Activated naive CD4-positive, alpha-beta T cell treated with anti-CD3 and anti-CD28 coated beads for 36 hours (primary cell): Measurements from ENCODE around the gene SYNDIG1. TPM values are rescaled to one million over a fixed set of nuclear protein-coding genes. Genes with fewer than 3 reads are reported as not detected.

ENCODE experiments used
- CTCF ChIA-PET: fragments of 350-600 bp; sonication (Branson Sonifier 250); formaldehyde crosslinking; loops from one replicate; lab custom pipeline; 2021; ENCODE audit warnings: antibody characterized with exemption; lab: Charles Lee
- DNase-seq: peaks from one replicate; pipeline ENCODE4 v3.0.0-alpha.2; 2020
- H3K27ac Mint-ChIP-seq: one replicate; pipeline ENCODE4 v1.8.0; 2021; ENCODE audit warnings: mild to moderate bottlenecking, mixed read lengths
- H3K27me3 Mint-ChIP-seq: one replicate; pipeline ENCODE4 v1.8.0; 2021; ENCODE audit warnings: low read depth, mixed read lengths
- H3K36me3 Mint-ChIP-seq: one replicate; pipeline ENCODE4 v1.8.0; 2021; ENCODE audit warnings: low read depth, mixed read lengths
- H3K4me1 Mint-ChIP-seq: one replicate; pipeline ENCODE4 v1.8.0; 2021; ENCODE audit warnings: low read depth, mixed read lengths
- H3K4me3 Mint-ChIP-seq: one replicate; pipeline ENCODE4 v1.8.0; 2021; ENCODE audit warnings: mild to moderate bottlenecking, moderate library complexity, mixed read lengths
- H3K9me3 Mint-ChIP-seq: one replicate; pipeline ENCODE4 v1.8.0; 2021; ENCODE audit warnings: mixed read lengths
- intact Hi-C: fragments of 100-400 bp; cut with micrococcal nuclease; formaldehyde crosslinking; loops from one replicate; pipeline ENCODE4 v1.15.1; 2023
- total RNA-seq, 2 experiments: library from RNA; stranded (reverse); gene quantifications; one replicate each; pipeline ENCODE4 v1.2.3, GENCODE V29; 2021

Gene SYNDIG1
- total RNA-seq, 2 experiments from 2014 or later: not detected

- H3K9me3 Mint-ChIP-seq: no peaks in the 10 kb centered on the region
- CTCF ChIA-PET: no interaction called here
These were observed 214.2 kb downstream of the SYNDIG1 start for GRCh38 chr20:24683676-24684075.

GRCh38 chr20:24684421-24684871 is 215.0 kb downstream of the SYNDIG1 start:
- H3K27ac Mint-ChIP-seq: no peak overlapping the region
- no peak for DNase-seq
- intact Hi-C loops: no loop called here
- H3K36me3 Mint-ChIP-seq: no peaks in the 10 kb centered on the region
- no peaks in the 10 kb centered on the region for H3K9me3 Mint-ChIP-seq
- CTCF ChIA-PET: no interaction called here
- H3K4me3 Mint-ChIP-seq: no peak overlapping the region
- H3K27me3 Mint-ChIP-seq: no peaks in the 10 kb centered on the region
- no peaks in the 10 kb centered on the region for H3K4me1 Mint-ChIP-seq

More at GRCh38 chr20:24683676-24684075, 214.2 kb downstream of the SYNDIG1 start:
- Mint-ChIP-seq H3K36me3 (no peaks in the 10 kb centered on the region), H3K27me3 (no peaks in the 10 kb centered on the region), H3K4me1 (no peaks in the 10 kb centered on the region), H3K27ac (no peak overlapping the region), H3K4me3 (no peak overlapping the region)
- intact Hi-C loops: no loop called here
- no peak for DNase-seq

GRCh38 chr20:24684956-24685691 is 215.7 kb downstream of the SYNDIG1 start:
- H3K9me3 Mint-ChIP-seq: no peaks in the 10 kb centered on the region

GRCh38 chr20:24685736-24686135 is 216.3 kb downstream of the SYNDIG1 start:
- peaks cover 4% of the 10 kb centered on the region for H3K27me3 Mint-ChIP-seq
- H3K4me3 Mint-ChIP-seq: no peak overlapping the region
- no peak for DNase-seq
- intact Hi-C loops: no loop called here
- H3K36me3 Mint-ChIP-seq: no peaks in the 10 kb centered on the region
- H3K9me3 Mint-ChIP-seq: no peaks in the 10 kb centered on the region
- no peak overlapping the region for H3K27ac Mint-ChIP-seq
- no peaks in the 10 kb centered on the region for H3K4me1 Mint-ChIP-seq
- CTCF ChIA-PET: no interaction called here

More at GRCh38 chr20:24684956-24685691, 215.7 kb downstream of the SYNDIG1 start:
- no peaks in the 10 kb centered on the region for H3K4me1 Mint-ChIP-seq
- DNase-seq: no peak
- H3K27ac Mint-ChIP-seq: no peak overlapping the region
- intact Hi-C loops: no loop called here
- H3K4me3 Mint-ChIP-seq: no peak overlapping the region
- CTCF ChIA-PET: no interaction called here
- H3K36me3 Mint-ChIP-seq: no peaks in the 10 kb centered on the region
- H3K27me3 Mint-ChIP-seq: no peaks in the 10 kb centered on the region

GRCh38 chr20:24686156-24686555 is 216.7 kb downstream of the SYNDIG1 start:
- H3K27me3 Mint-ChIP-seq: peaks cover 4% of the 10 kb centered on the region
- no peaks in the 10 kb centered on the region for H3K9me3 Mint-ChIP-seq
- CTCF ChIA-PET: no interaction called here
- H3K4me1 Mint-ChIP-seq: no peaks in the 10 kb centered on the region
- H3K4me3 Mint-ChIP-seq: no peak overlapping the region
- H3K36me3 Mint-ChIP-seq: no peaks in the 10 kb centered on the region
- intact Hi-C loops: no loop called here
- H3K27ac Mint-ChIP-seq: no peak overlapping the region
- DNase-seq: no peak

- CTCF ChIA-PET: interaction anchor here (0.7 kb wide), 1 partner anchor 399 kb away, joined by 5 read pairs; no protein-coding TSS in a partner anchor
- Mint-ChIP-seq H3K27me3 (peaks cover 4% of the 10 kb centered on the region), H3K9me3 (no peaks in the 10 kb centered on the region), H3K27ac (no peak overlapping the region), H3K4me1 (no peaks in the 10 kb centered on the region), H3K36me3 (no peaks in the 10 kb centered on the region), H3K4me3 (no peak overlapping the region)
- no peak for DNase-seq
- intact Hi-C loops: loop anchor here (10.0 kb wide), 1 partner anchor 64 kb away; no protein-coding TSS in a partner anchor
These were observed 221.0 kb downstream of the SYNDIG1 start for GRCh38 chr20:24690408-24690807.

GRCh38 chr20:24691901-24692351 is 222.5 kb downstream of the SYNDIG1 start:
- Mint-ChIP-seq H3K27ac (no peak overlapping the region), H3K4me3 (no peak overlapping the region), H3K36me3 (no peaks in the 10 kb centered on the region), H3K27me3 (peaks cover 4% of the 10 kb centered on the region), H3K4me1 (no peaks in the 10 kb centered on the region), H3K9me3 (no peaks in the 10 kb centered on the region)
- intact Hi-C loops: loop anchor here (10.0 kb wide), 1 partner anchor 63 kb away; no protein-coding TSS in a partner anchor
- DNase-seq: no peak
- CTCF ChIA-PET: no interaction called here

GRCh38 chr20:24692446-24693200 is 223.2 kb downstream of the SYNDIG1 start:
- CTCF ChIA-PET: interaction anchor here (0.7 kb wide), 1 partner anchor 856 kb away, joined by 3 read pairs; no protein-coding TSS in a partner anchor
- Mint-ChIP-seq H3K36me3 (no peaks in the 10 kb centered on the region), H3K27ac (no peak overlapping the region), H3K9me3 (no peaks in the 10 kb centered on the region), H3K27me3 (peaks cover 4% of the 10 kb centered on the region), H3K4me3 (no peak overlapping the region), H3K4me1 (no peaks in the 10 kb centered on the region)
- no peak for DNase-seq
- intact Hi-C loops: loop anchor here (10.0 kb wide), 1 partner anchor 62 kb away; no protein-coding TSS in a partner anchor

- no peaks in the 10 kb centered on the region for H3K4me1 Mint-ChIP-seq
- DNase-seq: no peak
- no peaks in the 10 kb centered on the region for H3K9me3 Mint-ChIP-seq
- H3K27ac Mint-ChIP-seq: no peak overlapping the region
- CTCF ChIA-PET: interaction anchor here (0.7 kb wide), 1 partner anchor 855 kb away, joined by 3 read pairs; no protein-coding TSS in a partner anchor
- intact Hi-C loops: loop anchor here (10.0 kb wide), 1 partner anchor 61 kb away; no protein-coding TSS in a partner anchor
- H3K27me3 Mint-ChIP-seq: peaks cover 4% of the 10 kb centered on the region
- no peaks in the 10 kb centered on the region for H3K36me3 Mint-ChIP-seq
- no peak overlapping the region for H3K4me3 Mint-ChIP-seq
These were observed 224.2 kb downstream of the SYNDIG1 start for GRCh38 chr20:24693466-24694156.

- H3K27me3 Mint-ChIP-seq: peaks cover 4% of the 10 kb centered on the region
These were observed 224.8 kb downstream of the SYNDIG1 start for GRCh38 chr20:24694157-24694726.

GRCh38 chr20:24694727-24695528 is 225.5 kb downstream of the SYNDIG1 start:
- Mint-ChIP-seq H3K27ac (no peak overlapping the region), H3K4me1 (no peaks in the 10 kb centered on the region), H3K27me3 (peaks cover 4% of the 10 kb centered on the region), H3K4me3 (no peak overlapping the region), H3K36me3 (no peaks in the 10 kb centered on the region), H3K9me3 (no peaks in the 10 kb centered on the region)
- CTCF ChIA-PET: no interaction called here
- intact Hi-C loops: loop anchor here (10.0 kb wide), 1 partner anchor 60 kb away; no protein-coding TSS in a partner anchor
- no peak for DNase-seq

More at GRCh38 chr20:24694157-24694726, 224.8 kb downstream of the SYNDIG1 start:
- Mint-ChIP-seq H3K4me3 (no peak overlapping the region), H3K4me1 (no peaks in the 10 kb centered on the region), H3K27ac (no peak overlapping the region), H3K36me3 (no peaks in the 10 kb centered on the region), H3K9me3 (no peaks in the 10 kb centered on the region)
- intact Hi-C loops: loop anchor here (10.0 kb wide), 1 partner anchor 61 kb away; no protein-coding TSS in a partner anchor
- DNase-seq: no peak
- CTCF ChIA-PET: no interaction called here
